Measurements from ENCODE around the gene ADAM22. TPM values are rescaled to one million over a fixed set of nuclear protein-coding genes. Genes with fewer than 3 reads are reported as not detected.

The ADAM22 gene
- total and polyA plus RNA-seq, 4 donors, result 0.04 to 0.61 (median 0.15) TPM

- no peak overlapping the region for H3K27ac ChIP-seq (ENCODE audit: low read depth in 1 of 2, low read length in 2 of 2)
- no peaks in the 10 kb centered on the region for H3K4me1 ChIP-seq (ENCODE audit: control insufficient read depth in 4 of 4, insufficient read depth in 4 of 4, low read length in 3 of 4)
- TF ChIP-seq, protein P1, sequence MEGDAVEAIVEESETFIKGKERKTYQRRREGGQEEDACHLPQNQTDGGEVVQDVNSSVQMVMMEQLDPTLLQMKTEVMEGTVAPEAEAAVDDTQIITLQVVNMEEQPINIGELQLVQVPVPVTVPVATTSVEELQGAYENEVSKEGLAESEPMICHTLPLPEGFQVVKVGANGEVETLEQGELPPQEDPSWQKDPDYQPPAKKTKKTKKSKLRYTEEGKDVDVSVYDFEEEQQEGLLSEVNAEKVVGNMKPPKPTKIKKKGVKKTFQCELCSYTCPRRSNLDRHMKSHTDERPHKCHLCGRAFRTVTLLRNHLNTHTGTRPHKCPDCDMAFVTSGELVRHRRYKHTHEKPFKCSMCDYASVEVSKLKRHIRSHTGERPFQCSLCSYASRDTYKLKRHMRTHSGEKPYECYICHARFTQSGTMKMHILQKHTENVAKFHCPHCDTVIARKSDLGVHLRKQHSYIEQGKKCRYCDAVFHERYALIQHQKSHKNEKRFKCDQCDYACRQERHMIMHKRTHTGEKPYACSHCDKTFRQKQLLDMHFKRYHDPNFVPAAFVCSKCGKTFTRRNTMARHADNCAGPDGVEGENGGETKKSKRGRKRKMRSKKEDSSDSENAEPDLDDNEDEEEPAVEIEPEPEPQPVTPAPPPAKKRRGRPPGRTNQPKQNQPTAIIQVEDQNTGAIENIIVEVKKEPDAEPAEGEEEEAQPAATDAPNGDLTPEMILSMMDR (IDR thresholded peaks at IDR 0.05; ENCODE audit: low read depth, low read length, missing input control), result no peak
- no peak for TF ChIP-seq TAF1 (conservative IDR thresholded peaks at IDR 0.05)
- TF ChIP-seq HNF4G (IDR thresholded peaks at IDR 0.05), result no peak
- TF ChIP-seq ZBTB33 (IDR thresholded peaks at IDR 0.05), result no peak
- TF ChIP-seq REST (IDR thresholded peaks at IDR 0.05), result no peak
- TF ChIP-seq EGR1 (IDR thresholded peaks at IDR 0.05; ENCODE audit: low read depth in 2 of 2), result no peak
- no peak for TF ChIP-seq FOXA2 (IDR thresholded peaks at IDR 0.05)
- no peak for TF ChIP-seq RXRA (IDR thresholded peaks at IDR 0.05)
- TF ChIP-seq MAX (IDR thresholded peaks at IDR 0.05), result no peak
- no peak for TF ChIP-seq ATF3 (IDR thresholded peaks at IDR 0.05)
- TF ChIP-seq JUND (IDR thresholded peaks at IDR 0.05), result no peak
- no peak for TF ChIP-seq SP1 (IDR thresholded peaks at IDR 0.05)
- H3K9me3 ChIP-seq (ENCODE audit: control insufficient read depth in 4 of 4, low read length in 3 of 4), result no peaks in the 10 kb centered on the region
- H3K36me3 ChIP-seq (ENCODE audit: control insufficient read depth in 4 of 4, insufficient read depth in 3 of 4, low read depth in 1 of 4, low read length in 3 of 4), result no peaks in the 10 kb centered on the region
- no peak overlapping the region for H3K4me3 ChIP-seq (ENCODE audit: low read depth in 1 of 3, low read length in 3 of 3)
- DNase-seq (ENCODE audit: low spot score), result no peak
- no peaks in the 10 kb centered on the region for H3K27me3 ChIP-seq (ENCODE audit: control insufficient read depth in 4 of 4, insufficient read depth in 4 of 4, low read length in 3 of 4)
- WGBS, result 78% methylated on average over 1 of the region's 1 CpG
- H3K9ac ChIP-seq (ENCODE audit: low read depth in 1 of 2, low read length in 2 of 2), result no peak overlapping the region
Observed at GRCh38 chr7:88101769-88102168, 167.7 kb downstream of the ADAM22 start.

- no peaks in the 10 kb centered on the region for H3K4me1 ChIP-seq (ENCODE audit: control insufficient read depth in 4 of 4, insufficient read depth in 4 of 4, low read length in 3 of 4)
- no peaks in the 10 kb centered on the region for H3K27me3 ChIP-seq (ENCODE audit: control insufficient read depth in 4 of 4, insufficient read depth in 4 of 4, low read length in 3 of 4)
- WGBS, result 29% methylated on average over 1 of the region's 1 CpG
- H3K27ac ChIP-seq (ENCODE audit: low read depth in 1 of 2, low read length in 2 of 2), result no peak overlapping the region
- no peak overlapping the region for H3K4me3 ChIP-seq (ENCODE audit: low read depth in 1 of 3, low read length in 3 of 3)
- no peak for DNase-seq (ENCODE audit: low spot score)
- no peak overlapping the region for H3K9ac ChIP-seq (ENCODE audit: low read depth in 1 of 2, low read length in 2 of 2)
- no peaks in the 10 kb centered on the region for H3K9me3 ChIP-seq (ENCODE audit: control insufficient read depth in 4 of 4, low read length in 3 of 4)
- TF ChIP-seq ZBTB33 (IDR thresholded peaks at IDR 0.05) (no peak), NR2F2 (IDR thresholded peaks at IDR 0.05) (no peak), RAD21 (IDR thresholded peaks at IDR 0.05) (no peak)
- TF ChIP-seq, protein P1 (IDR thresholded peaks at IDR 0.05; ENCODE audit: low read depth, low read length, missing input control), result no peak
- H3K36me3 ChIP-seq (ENCODE audit: control insufficient read depth in 4 of 4, insufficient read depth in 3 of 4, low read depth in 1 of 4, low read length in 3 of 4), result no peaks in the 10 kb centered on the region
Observed at GRCh38 chr7:88102675-88103074, 168.6 kb downstream of the ADAM22 start.

Data from liver (tissue), 9 donors.